Natural killer cell (primary cell): ENCODE data around the gene TBCE. TPM values are rescaled to one million over a fixed set of nuclear protein-coding genes. Genes with fewer than 3 reads are reported as not detected.
"Not testable (repeated sequence)": the region's sequence is repeated elsewhere in the genome, so short reads cannot be mapped to it uniquely, and the experiment has no call there.

Experiments used
- ATAC-seq, 3 donors: fragments of 150-1000 bp in 2 of 3; fragments of 200-7000 bp in 1 of 3; cut with Tn5 transposase; 1 replicate in 1 of 3; 2 replicates in 2 of 3; pipeline ENCODE4 v1.10.0; 2021; ENCODE audit warnings: mild to moderate bottlenecking in 2 of 3, moderate library complexity in 2 of 3
- DNase-seq, 2 donors: peaks; one replicate each; pipeline versions ENCODE4 v3.0.0 to v3.0.0-alpha.2; 2013 to 2021; ENCODE audit warnings: mixed read lengths in 1 of 2
- H3K27ac ChIP-seq: one replicate; pipeline ENCODE4 v1.5.1; 2013; ENCODE audit warnings: mild to moderate bottlenecking, low read length
- H3K27me3 ChIP-seq: one replicate; pipeline ENCODE4 v1.6.1; 2013; ENCODE audit warnings: low read length; ENCODE audit not compliant: control insufficient read depth, insufficient read depth
- H3K36me3 ChIP-seq: one replicate; pipeline ENCODE4 v1.6.1; 2013; ENCODE audit warnings: low read length; ENCODE audit not compliant: control insufficient read depth, insufficient read depth
- H3K4me1 ChIP-seq: one replicate; pipeline ENCODE4 v1.6.1; 2013; ENCODE audit warnings: low read length; ENCODE audit not compliant: control insufficient read depth, insufficient read depth
- H3K4me3 ChIP-seq: one replicate; pipeline ENCODE4 v1.5.1; 2013; ENCODE audit warnings: low read length
- H3K9me3 ChIP-seq: one replicate; pipeline ENCODE4 v1.6.1; 2013; ENCODE audit warnings: low read length; ENCODE audit not compliant: control insufficient read depth, insufficient read depth
- H3K27ac Mint-ChIP-seq, 2 donors: one replicate each; pipeline ENCODE4 v1.8.0; 2022; ENCODE audit warnings: mild to moderate bottlenecking in 2 of 2, mixed read lengths in 2 of 2, moderate library complexity in 1 of 2
- H3K27me3 Mint-ChIP-seq, 2 donors: one replicate each; pipeline ENCODE4 v1.8.0; 2022; ENCODE audit warnings: low read depth in 2 of 2, mixed read lengths in 2 of 2
- H3K36me3 Mint-ChIP-seq: one replicate; pipeline ENCODE4 v1.8.0; 2022; ENCODE audit warnings: mixed read lengths
- H3K4me1 Mint-ChIP-seq, 2 donors: one replicate each; pipeline ENCODE4 v1.8.0; 2022; ENCODE audit warnings: mixed read lengths in 2 of 2
- H3K4me3 Mint-ChIP-seq: one replicate; pipeline ENCODE4 v1.8.0; 2022; ENCODE audit warnings: mild to moderate bottlenecking, moderate library complexity, mixed read lengths
- H3K9me3 Mint-ChIP-seq, 2 donors: one replicate each; pipeline ENCODE4 v1.8.0; 2022; ENCODE audit warnings: mixed read lengths in 2 of 2
- CTCF ChIP-seq: fragments of 200-600 bp; IDR thresholded peaks from one replicate; pipeline ENCODE4 v1.8.0; 2022; ENCODE audit warnings: antibody characterized with exemption
- WGBS: methylation state at CpG from one replicate; pipeline ENCODE4 v1.1.7; 2013; ENCODE audit warnings: missing lambda C conversion rate; ENCODE audit not compliant: insufficient coverage; 5-methylcytosine and 5-hydroxymethylcytosine counted together
- intact Hi-C: fragments of 100-400 bp; cut with micrococcal nuclease; formaldehyde crosslinking; loops from one replicate; pipeline ENCODE4 v1.14.2; 2022
- total RNA-seq, 4 donors: library from RNA; stranded (reverse); fragments of 120-200 nt in 1 of 4; gene quantifications; one replicate each; pipeline versions ENCODE4 v1.2.3 to v1.2.4, GENCODE V29; 2013 to 2022

Gene TBCE
- total RNA-seq, 3 donors from 2014 or later (not counting 1 experiment from before 2014, with no cell fraction given) = 24.1 to 25.2 (median 25.0) TPM

- no peak for TF ChIP-seq CTCF
- no peak overlapping the region for H3K4me3 Mint-ChIP-seq
- H3K27ac Mint-ChIP-seq = no peak overlapping the region
- intact Hi-C loops = no loop called here
- H3K36me3 Mint-ChIP-seq = no peaks in the 10 kb centered on the region
- H3K4me1 Mint-ChIP-seq = no peaks in the 10 kb centered on the region
- H3K9me3 Mint-ChIP-seq = no peaks in the 10 kb centered on the region
- Histone ChIP-seq H3K27me3 (no peaks in the 10 kb centered on the region), H3K4me1 (no peaks in the 10 kb centered on the region), H3K4me3 (no peak overlapping the region), H3K27ac (no peak overlapping the region), H3K36me3 (no peaks in the 10 kb centered on the region), H3K9me3 (no peaks in the 10 kb centered on the region)
- DNase-seq (no peak), ATAC-seq (no peak)
- peaks cover 0 to 4% of the 10 kb centered on the region in 2 donors for H3K27me3 Mint-ChIP-seq
- WGBS = 91% methylated on average over 3 of the region's 3 CpGs
Observed at GRCh38 chr1:235358899-235359298, 8.3 kb upstream of the TBCE start.

- H3K4me1 Mint-ChIP-seq = peaks cover 14 to 20% of the 10 kb centered on the region in 2 donors
- H3K27ac ChIP-seq, H3K36me3 Mint-ChIP-seq, H3K4me1 ChIP-seq, H3K36me3 ChIP-seq, H3K4me3 Mint-ChIP-seq, DNase-seq, H3K4me3 ChIP-seq, H3K9me3 Mint-ChIP-seq, ATAC-seq, H3K27me3 ChIP-seq, H3K9me3 ChIP-seq, H3K27me3 Mint-ChIP-seq, H3K27ac Mint-ChIP-seq, intact Hi-C loops: not testable (repeated sequence)
- 95% methylated on average over 7 of the region's 9 CpGs for WGBS
Observed at GRCh38 chr1:235364189-235364588, 3.0 kb upstream of the TBCE start.

- ATAC-seq (no peak), DNase-seq (peak in 1 of 2 donors; percentile 20)
- peaks cover 6% of the 10 kb centered on the region for H3K4me1 ChIP-seq
- Mint-ChIP-seq H3K36me3 (no peaks in the 10 kb centered on the region), H3K4me1 (peaks cover 14 to 26% of the 10 kb centered on the region in 2 donors), H3K4me3 (peak overlapping the region; percentile 99), H3K9me3 (no peaks in the 10 kb centered on the region), H3K27me3 (no peaks in the 10 kb centered on the region), H3K27ac (peak overlapping the region; percentile 88 to 94)
- intact Hi-C loops = loop anchor here (2.0 to 5.0 kb wide), 3 partner anchors 29 to 204 kb away; partner anchors contain the start of gene RBM34
- no peaks in the 10 kb centered on the region for H3K27me3 ChIP-seq
- no peaks in the 10 kb centered on the region for H3K9me3 ChIP-seq
- H3K4me3 ChIP-seq = no peak overlapping the region
- no peak overlapping the region for H3K27ac ChIP-seq
- WGBS = 96% methylated on average over 5 of the region's 5 CpGs
- TF ChIP-seq CTCF = no peak
- H3K36me3 ChIP-seq = no peaks in the 10 kb centered on the region
Observed at GRCh38 chr1:235366286-235366685, 941 bp upstream of the TBCE start.

- no peaks in the 10 kb centered on the region for H3K27me3 ChIP-seq
- TF ChIP-seq CTCF = no peak
- H3K4me1 Mint-ChIP-seq = peaks cover 14 to 26% of the 10 kb centered on the region in 2 donors
- H3K27me3 Mint-ChIP-seq = no peaks in the 10 kb centered on the region
- no peaks in the 10 kb centered on the region for H3K9me3 Mint-ChIP-seq
- H3K27ac Mint-ChIP-seq = peak overlapping the region in 1 of 2 donors; percentile 94
- H3K27ac ChIP-seq = no peak overlapping the region
- intact Hi-C loops = loop anchor here (5.0 kb wide), 1 partner anchor 206 kb away; the partner anchor contains the start of gene RBM34
- H3K4me3 ChIP-seq = no peak overlapping the region
- H3K9me3 ChIP-seq = no peaks in the 10 kb centered on the region
- WGBS = 100% methylated on average over 3 of the region's 5 CpGs
- H3K36me3 Mint-ChIP-seq = no peaks in the 10 kb centered on the region
- H3K4me1 ChIP-seq = peaks cover 6% of the 10 kb centered on the region
- ATAC-seq = no peak
- H3K4me3 Mint-ChIP-seq = peak overlapping the region; percentile 99
- DNase-seq = no peak
- no peaks in the 10 kb centered on the region for H3K36me3 ChIP-seq
Observed at GRCh38 chr1:235368428-235368827, 1.2 kb downstream of the TBCE start.
